NCI-H1436 treated with DMSO at 0.1 percent for 48 hours (cell line): ENCODE results near the gene B4GAT1.
"Not testable (repeated sequence)": the region's sequence is repeated elsewhere in the genome, so short reads cannot be mapped to it uniquely, and the experiment has no call there.

Experiments used
- DNase-seq: peaks from one replicate; lab custom pipeline; 2025; lab: John Stamatoyannopoulos, UW

Gene B4GAT1

GRCh38 chr11:66347425-66348276 is at the start of gene B4GAT1:
B4GAT1 (minus strand) TSS chr11:66347629; CDS start chr11:66347545, 84 bp downstream.
- peak; percentile 21 for DNase-seq

- DNase-seq: no peak
These were observed 46.5 kb upstream of the B4GAT1 start for GRCh38 chr11:66393954-66394353.

- DNase-seq: no peak
These were observed 43.9 kb upstream of the B4GAT1 start for GRCh38 chr11:66391322-66391721.

GRCh38 chr11:66388780-66389386 is 41.5 kb upstream of the B4GAT1 start:
- DNase-seq: no peak

GRCh38 chr11:66386171-66387069 is 39.0 kb upstream of the B4GAT1 start:
- peak; percentile 38 for DNase-seq

GRCh38 chr11:66384316-66384715 is 36.9 kb upstream of the B4GAT1 start:
- not testable (repeated sequence) for DNase-seq

- DNase-seq: not testable (repeated sequence)
These were observed 32.8 kb upstream of the B4GAT1 start for GRCh38 chr11:66380264-66380663.

GRCh38 chr11:66373690-66374287 is 26.4 kb upstream of the B4GAT1 start:
- not testable (repeated sequence) for DNase-seq

- DNase-seq: no peak
These were observed 25.8 kb upstream of the B4GAT1 start for GRCh38 chr11:66373265-66373664.

- peak; percentile 57 for DNase-seq
These were observed 24.4 kb upstream of the B4GAT1 start, which contains the start of gene SLC29A2 for GRCh38 chr11:66371627-66372415. SLC29A2 (minus strand) TSS chr11:66371760; CDS start chr11:66371591, 169 bp downstream.

GRCh38 chr11:66369073-66369894 is 21.9 kb upstream of the B4GAT1 start:
- no peak for DNase-seq

GRCh38 chr11:66368484-66368883 is 21.1 kb upstream of the B4GAT1 start:
- DNase-seq: no peak

- DNase-seq: no peak
These were observed 20.3 kb upstream of the B4GAT1 start for GRCh38 chr11:66367561-66368312.

GRCh38 chr11:66366844-66367477 is 19.5 kb upstream of the B4GAT1 start:
- DNase-seq: no peak

- no peak for DNase-seq
These were observed 18.5 kb upstream of the B4GAT1 start for GRCh38 chr11:66365711-66366619.

- DNase-seq: no peak
These were observed 17.7 kb upstream of the B4GAT1 start for GRCh38 chr11:66365166-66365565.

GRCh38 chr11:66363805-66364535 is 16.5 kb upstream of the B4GAT1 start:
- DNase-seq: no peak
